H1 (cell line): ENCODE results near the gene GALNT1. TPM values are rescaled to one million over a fixed set of nuclear protein-coding genes. Genes with fewer than 3 reads are reported as not detected.

Source experiments
- KDM5A ChIP-seq: fragments of 200-600 bp; IDR thresholded peaks from 2 replicates; pipeline ENCODE4 v1.7.1; 2012; ENCODE audit warnings: mild to moderate bottlenecking, low read length, inconsistent platforms, mixed read lengths
- RNF2 ChIP-seq: fragments of 200-900, 300-1000 bp; sonication (generic); IDR thresholded peaks from 2 replicates; pipeline ENCODE4 v1.7.1; 2016; ENCODE audit warnings: borderline replicate concordance, low read depth, mild to moderate bottlenecking, antibody characterized with exemption, low read length; ENCODE audit not compliant: poor library complexity, severe bottlenecking; ENCODE audit errors: missing control alignments
- polyA plus RNA-seq, 7 experiments: library from polyadenylated mRNA; depleted of rRNA in 3 of 7; stranded (reverse) in 5 of 7; unstranded in 2 of 7; fragments of >200 nt in 5 of 7; fragments of 200-250 nt in 2 of 7; gene quantifications; 1 replicate in 5 of 7; 2 replicates in 1 of 7; 4 replicates in 1 of 7; pipeline versions ENCODE4 v1.2.1 to v1.2.3, GENCODE V29; 2011 to 2013; ENCODE audit warnings: missing spikeins in 2 of 7, mixed read lengths in 2 of 7
- total RNA-seq: library from RNA; stranded (reverse); fragmentation: NEBNext Ultra II Directional; extraction: Animal tissue kit (Norgen Biotek cat#: 25700); gene quantifications from 2 replicates; pipeline ENCODE4 v1.2.1, GENCODE V29; 2021

GALNT1 gene
- total and polyA plus RNA-seq, 2 of the 8 experiments (the other 6 are each of a cell fraction or from before 2014, with no cell fraction given): 22.4 to 101 TPM

- TF ChIP-seq KDM5A (no peak), RNF2 (no peak)
Observed at GRCh38 chr18:35673682-35674081, 92.1 kb downstream of the GALNT1 start (continued).
